ACHN (cell line): Measurements from ENCODE around the gene FGD1.
A peak's percentile ranks its signal among the peaks of the same experiment; 100 is the strongest.
"Not testable (repeated sequence)": the region's sequence is repeated elsewhere in the genome, so short reads cannot be mapped to it uniquely, and the experiment has no call there.

ENCODE experiments used
- DNase-seq: peaks from one replicate; pipeline ENCODE4 v3.0.0-alpha.2; 2015
- in situ Hi-C: cut with HindIII; loops from 2 replicates; pipeline ENCODE4 v1.10.0; 2017; ENCODE audit warnings: low sequenced_read_pairs, low pct_ligation_motif_present, low pct_unique_long_range_greater_than_20kb

Gene FGD1

DNA sequence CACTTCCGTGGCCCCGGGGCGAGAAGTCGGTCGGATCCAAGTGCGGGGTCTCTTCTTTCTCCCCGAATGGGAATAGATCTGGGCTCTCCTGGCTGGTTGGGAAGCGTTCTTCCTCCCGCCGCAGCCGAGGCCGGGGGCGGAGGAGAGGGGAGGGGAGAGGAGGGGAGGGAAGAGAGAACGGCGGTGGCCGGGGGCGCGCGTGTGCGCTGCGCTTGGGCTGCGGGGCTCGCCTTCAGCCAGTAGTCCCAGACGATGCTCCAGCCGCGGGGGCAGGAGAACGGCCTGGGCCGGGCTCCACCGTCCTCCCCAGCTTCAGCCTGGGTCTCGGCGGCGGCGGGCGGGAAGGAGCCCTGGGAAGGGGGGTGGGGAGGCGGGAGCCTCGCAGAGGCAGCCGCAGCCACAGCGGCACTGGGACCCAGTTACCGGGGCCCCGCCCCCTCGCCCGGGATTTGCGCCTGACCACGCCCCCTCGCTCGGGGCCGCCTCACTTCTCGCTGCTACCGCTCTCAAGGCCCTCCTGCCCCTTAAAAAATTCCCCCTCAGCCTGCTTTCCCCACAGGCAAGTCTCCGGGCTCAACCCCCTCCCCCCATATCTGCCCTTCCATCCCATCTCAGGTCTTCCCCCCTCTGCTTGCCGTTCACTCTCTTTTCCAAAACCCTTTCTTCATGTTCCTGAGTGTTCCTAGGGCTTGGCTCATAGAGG lies at the start of gene FGD1:
Gene FGD1 (minus strand): TSS at position 421 of the 703 bp plus-strand sequence. CDS start 802 bp downstream, outside the sequence.
- in situ Hi-C loops = no loop called here
- peak; percentile 60 for DNase-seq

GRCh38 chrX:54542239-54542638 lies 46.2 kb upstream of the FGD1 start:
- in situ Hi-C loops, DNase-seq: not testable (repeated sequence)

DNA sequence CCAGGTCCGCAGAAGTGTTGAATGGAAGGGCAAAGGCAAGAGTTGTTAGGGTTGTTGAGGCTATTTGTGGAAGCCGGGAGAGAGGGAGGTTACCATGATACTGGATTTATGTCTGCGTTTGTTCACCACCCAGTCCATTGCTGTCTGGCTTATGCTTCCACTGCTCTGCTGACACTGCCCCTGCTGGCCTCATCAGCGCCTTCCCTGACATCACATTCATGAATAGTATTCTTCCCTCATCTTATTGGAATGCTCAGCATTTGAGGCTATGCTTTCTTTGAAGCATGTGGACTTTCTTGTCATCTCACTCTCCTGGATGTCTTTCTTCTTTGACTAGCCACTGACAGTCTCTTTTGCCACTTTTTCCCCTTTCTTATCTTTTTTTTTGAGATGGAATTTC lies 44.3 kb upstream of the FGD1 start:
- in situ Hi-C loops = no loop called here
- peak; percentile 31 for DNase-seq

DNA sequence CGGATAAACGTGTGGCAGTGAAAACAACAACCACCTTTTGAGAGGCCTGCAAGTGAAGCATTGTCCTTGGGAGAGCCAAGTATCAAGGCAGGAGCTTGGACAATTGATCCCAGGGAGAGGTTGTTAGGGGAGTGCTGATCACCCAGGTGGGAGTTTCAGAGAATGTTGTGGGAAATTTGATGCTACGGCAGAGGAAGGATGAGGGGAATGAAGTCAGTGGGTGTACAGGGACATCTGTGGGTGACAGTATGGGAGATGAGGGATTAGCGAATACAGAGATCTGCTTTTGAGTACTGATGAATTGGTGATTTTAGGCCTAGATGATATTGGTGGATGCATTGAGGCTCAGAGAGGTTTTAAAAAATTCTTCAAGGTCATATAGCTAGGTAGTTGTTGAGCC lies 38.2 kb upstream of the FGD1 start:
- in situ Hi-C loops = no loop called here
- DNase-seq = no peak

- in situ Hi-C loops = no loop called here
- no peak for DNase-seq
These were observed 34.4 kb upstream of the FGD1 start for GRCh38 chrX:54530357-54530900.

DNA sequence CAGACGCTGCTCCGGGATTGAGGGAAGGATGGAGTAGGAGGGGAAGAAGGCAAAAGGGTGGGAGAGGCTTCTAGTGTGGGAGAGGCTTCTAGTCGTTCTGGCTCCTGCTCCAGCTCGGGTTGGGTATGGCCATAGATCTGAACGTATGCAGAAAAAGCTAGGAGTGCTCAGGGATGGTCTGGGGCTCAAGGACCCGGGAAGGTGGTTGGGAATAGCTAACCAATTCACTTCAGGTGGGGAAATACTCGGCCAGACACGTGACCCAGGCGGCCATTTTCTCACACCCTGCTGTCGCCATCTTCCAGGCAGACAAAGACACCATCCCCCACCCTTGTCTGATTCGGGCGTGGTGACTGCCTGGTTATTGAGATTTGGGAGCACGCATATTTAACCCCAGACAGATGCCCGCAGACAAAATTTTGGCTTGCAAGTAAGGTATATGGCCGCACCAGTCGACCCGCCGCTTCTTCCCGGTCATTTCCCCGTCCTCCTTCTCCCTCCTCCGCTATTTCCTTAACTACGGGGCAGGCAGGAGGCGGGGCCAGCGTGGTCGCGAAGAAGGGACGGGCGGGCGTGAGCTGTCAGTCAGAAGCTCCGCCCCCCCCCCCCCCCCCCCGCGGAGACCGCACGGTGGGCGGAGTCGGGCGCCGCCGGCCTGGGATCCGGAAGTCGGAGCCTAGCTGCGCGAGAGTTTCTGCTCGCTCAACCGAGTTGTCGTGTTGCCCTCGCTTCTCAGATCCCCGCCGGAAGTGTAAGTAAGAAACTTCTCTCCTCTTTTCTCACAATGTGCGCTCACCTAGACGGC lies 33.7 kb upstream of the FGD1 start, which contains the start of gene GNL3L:
Gene GNL3L (plus strand): TSS at position 668 of the 805 bp plus-strand sequence. CDS start 2,348 bp downstream, outside the sequence.
- DNase-seq = peak; percentile 71
- in situ Hi-C loops = no loop called here

DNA sequence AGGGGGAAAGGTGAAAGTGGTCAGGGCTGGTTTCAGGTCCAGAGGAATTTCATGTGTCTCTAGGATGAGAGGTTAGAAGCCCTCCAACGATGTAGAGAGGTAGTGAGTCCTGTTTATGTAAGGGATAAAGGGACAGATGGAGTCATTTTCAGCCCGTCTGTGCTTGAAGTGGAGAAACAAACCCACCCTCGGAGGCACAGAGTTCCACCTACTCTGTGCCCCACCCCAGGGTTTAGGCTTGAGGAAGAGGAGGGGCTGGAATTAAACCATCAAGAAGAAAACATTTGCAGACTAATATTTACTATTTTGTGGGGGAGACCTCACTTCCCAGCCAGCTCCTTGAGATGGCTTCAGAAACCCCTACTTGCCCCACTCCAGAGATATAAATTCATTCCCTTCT lies 33.1 kb upstream of the FGD1 start:
- DNase-seq = no peak
- in situ Hi-C loops = no loop called here

DNA sequence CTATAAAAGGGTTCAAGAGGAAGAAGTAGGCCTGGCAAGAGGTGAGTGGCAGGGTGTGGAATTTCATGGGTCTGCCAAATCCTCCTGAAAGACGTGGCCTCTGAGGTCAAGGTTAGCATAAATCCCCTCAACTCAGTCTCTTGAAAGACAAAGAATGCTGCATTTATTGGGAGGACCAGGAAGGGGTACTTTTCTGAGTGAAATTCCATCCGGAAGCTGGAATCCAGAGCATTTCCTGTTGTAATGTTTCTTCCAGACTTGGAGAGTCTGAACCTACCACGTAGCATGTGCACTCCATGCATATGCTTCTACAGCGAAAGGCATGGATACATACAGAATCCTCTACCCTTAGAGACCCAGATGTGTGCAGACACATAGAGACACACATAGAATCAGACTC lies 13.4 kb upstream of the FGD1 start:
- no peak for DNase-seq
- in situ Hi-C loops = no loop called here

DNA sequence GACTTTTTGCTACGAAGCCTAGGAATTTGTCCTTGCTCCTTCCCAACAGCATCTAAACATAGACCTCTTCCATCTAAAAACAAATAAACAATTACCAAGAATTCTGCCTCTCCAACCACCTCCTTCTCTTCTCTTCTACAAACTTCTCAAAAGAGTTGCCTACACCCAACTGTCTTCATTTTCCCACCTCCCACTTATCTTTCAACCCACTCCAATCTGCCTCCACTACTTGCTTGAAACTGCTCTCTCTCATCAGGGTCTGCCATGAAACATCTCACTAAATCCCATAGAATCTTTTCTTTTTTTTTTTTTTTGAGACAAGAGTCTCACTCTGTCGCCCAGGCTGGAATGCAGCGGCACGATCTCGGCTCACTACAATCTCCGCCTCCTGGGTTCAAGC lies 902 bp upstream of the FGD1 start:
- in situ Hi-C loops = no loop called here
- DNase-seq = no peak

DNA sequence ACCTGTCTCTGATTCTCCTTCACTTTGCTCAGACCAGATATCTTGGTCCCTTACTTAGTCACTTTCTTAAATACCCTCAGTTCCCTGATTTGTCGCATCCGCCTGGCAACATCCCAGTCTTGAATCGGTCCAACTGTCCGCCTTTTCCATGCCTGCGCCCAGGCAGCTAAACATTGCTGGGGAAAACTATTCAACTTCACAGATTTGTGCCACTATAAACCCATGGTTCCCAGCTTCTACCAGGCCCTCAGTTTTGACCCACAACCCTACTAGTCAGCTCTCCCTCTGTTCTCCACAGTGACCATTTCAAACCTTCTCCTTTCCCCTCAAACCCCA lies 451 bp upstream of the FGD1 start:
- in situ Hi-C loops = no loop called here
- DNase-seq = no peak

DNA sequence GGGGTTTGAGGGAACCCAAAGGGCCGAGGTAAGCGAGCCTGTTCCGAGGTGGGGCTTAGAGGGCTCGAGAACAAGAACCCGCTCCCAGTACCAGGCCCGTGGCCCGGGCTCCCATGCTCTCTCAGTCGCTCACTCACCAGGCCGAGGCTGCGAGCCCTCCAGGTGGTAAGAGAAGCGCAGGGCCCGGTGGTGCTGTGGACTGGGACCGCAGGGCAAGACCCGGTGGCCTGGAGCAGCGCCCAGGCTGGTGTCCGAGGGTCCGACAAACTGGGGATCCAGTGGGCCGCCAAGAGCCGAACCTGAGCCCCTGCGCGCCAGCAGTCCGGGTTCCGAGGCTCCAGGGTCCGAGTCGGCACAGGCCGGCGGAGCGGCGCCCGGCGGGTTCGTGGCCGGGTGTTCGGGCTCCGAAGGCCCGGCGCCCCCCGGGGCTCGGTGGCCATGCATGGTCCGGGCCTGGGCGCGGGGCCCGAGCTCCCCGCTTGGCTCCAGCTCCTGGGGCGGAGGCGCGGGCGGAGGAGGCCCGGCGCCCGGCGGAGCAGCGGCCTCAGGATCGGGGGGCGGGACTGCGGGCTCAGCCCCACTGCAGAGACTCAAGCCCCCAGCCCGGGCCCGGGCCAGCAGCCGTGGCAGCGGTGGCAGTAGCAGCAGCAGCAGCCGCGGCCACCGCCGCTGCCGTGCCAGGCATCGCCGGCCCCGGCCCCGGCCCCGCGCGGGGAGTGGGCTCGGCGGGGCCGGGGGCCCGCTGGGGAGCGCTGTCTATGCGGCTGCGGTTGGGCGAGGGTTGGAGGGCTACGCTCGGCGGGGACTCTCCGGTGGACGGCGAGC lies 833 bp downstream of the FGD1 start:
- in situ Hi-C loops = no loop called here
- peak; percentile 19 for DNase-seq

- in situ Hi-C loops = no loop called here
- DNase-seq = no peak
These were observed 1.7 kb downstream of the FGD1 start for GRCh38 chrX:54494166-54494988.

- in situ Hi-C loops = no loop called here
- DNase-seq = peak; percentile 28
These were observed 3.7 kb downstream of the FGD1 start for GRCh38 chrX:54492340-54492739.

DNA sequence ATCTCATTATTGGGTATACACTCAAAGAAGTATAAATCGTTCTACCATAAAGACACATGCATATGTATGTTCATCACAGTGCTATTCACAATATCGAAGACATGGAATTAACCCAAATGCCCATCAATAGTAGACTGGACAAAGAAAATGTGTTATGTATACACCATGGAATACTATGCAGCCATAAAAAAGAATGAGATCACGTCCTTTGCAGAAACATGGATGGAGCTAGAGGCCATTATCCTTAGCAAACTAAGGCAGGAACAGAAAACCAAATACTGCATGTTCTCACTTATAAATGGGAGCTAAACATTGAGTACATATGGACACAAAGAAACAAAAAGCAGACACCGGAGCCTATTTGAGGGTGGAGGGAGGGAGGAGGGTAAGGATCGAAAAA lies 6.2 kb downstream of the FGD1 start:
- DNase-seq, in situ Hi-C loops: not testable (repeated sequence)

- in situ Hi-C loops = no loop called here
- no peak for DNase-seq
These were observed 11.4 kb downstream of the FGD1 start for GRCh38 chrX:54484666-54485065.

DNA sequence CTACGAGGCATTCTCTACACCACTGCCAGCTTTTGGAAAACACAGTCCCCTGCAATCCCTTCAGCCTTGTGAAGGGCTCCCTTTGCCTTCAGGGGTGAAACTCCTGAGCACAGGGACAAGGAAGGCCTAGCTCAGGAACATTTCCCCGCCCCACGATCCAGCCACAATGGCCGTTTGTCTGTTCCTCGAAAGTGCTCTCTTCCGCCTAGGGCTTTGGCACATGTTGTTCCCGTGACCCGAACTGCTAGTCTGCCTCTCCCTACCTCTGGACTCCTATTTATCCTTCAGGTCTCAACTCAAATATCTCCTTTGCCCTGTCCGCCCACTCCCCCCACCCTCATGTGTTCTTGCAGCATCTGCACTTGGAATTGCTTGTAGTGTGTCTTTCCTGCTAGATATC lies 12.1 kb downstream of the FGD1 start:
- in situ Hi-C loops = no loop called here
- DNase-seq = no peak

- in situ Hi-C loops = no loop called here
- DNase-seq = no peak
These were observed 13.0 kb downstream of the FGD1 start for GRCh38 chrX:54482839-54483593.
